ENCODE data around the gene DPPA3.
"Not testable (repeated sequence)": the region's sequence is repeated elsewhere in the genome, so short reads cannot be mapped to it uniquely, and the experiment has no call there.

The DPPA3 gene

DNA sequence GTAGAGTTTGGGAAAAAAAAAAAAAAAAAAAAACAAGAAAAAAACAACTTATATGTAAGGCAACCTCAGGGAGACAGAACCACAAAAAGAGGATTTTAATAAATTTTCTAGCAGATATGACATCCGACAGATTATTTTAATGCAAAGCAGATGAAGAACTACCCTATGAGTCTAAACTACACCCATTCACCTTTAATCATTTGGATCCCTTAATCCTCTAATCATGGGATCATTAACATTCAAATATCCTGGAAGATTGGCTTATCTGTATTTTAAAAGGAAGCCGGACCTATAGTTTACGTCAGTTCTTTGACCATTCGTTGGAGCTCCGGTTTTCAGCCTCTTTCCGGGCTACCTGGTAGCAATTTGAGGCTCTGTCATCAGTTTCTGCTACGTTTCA lies at the start of gene DPPA3:
TSS of gene DPPA3 (plus strand) at position 301 of the 400 bp plus-strand sequence. CDS start 138 bp downstream, outside the sequence.
- DNase-seq (ENCODE audit: low read depth in 1 of 2, low spot score in 1 of 2): no peak

DNA sequence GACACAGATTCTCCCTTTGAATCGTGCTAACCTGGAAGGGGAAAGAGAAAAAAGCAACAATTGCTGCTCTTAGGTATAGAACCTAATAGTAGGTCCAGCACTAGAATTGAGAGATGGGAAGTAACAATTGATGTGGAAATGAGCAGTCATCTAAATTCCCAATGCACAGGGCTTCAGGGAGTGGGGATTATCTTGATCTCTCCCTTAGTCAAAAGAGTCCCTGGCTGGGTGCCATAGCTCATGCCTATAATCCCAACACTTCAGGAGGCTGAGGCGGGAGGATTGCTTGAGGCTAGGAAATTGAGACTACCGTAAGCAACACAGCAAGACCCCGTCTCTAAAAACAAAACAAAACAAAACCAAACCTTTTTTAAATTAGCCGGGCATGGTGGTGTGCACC lies 49.5 kb upstream of the DPPA3 start:
- no peak for DNase-seq (ENCODE audit: low read depth in 1 of 2, low spot score in 1 of 2)

DNA sequence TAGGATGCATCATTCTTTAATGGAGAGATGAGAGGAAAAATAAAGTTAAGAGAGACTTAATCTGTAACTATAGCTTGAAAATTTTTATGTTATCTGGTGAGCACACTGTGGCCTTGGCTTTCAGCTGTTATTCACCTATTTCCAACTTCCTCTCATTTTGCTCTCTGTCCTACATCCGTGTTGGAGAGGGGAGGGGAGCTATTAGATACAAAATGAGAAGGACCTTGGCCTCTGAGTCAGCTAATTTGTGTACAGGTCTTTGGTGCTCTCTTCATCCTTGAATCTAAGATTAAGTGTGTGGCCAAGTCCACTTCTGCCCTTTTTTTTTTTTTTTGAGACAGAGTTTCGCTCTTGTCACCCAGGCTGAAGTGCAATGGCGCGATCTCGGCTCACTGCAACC lies 44.6 kb upstream of the DPPA3 start:
- no peak for DNase-seq (ENCODE audit: low read depth in 1 of 2, low spot score in 1 of 2)

DNA sequence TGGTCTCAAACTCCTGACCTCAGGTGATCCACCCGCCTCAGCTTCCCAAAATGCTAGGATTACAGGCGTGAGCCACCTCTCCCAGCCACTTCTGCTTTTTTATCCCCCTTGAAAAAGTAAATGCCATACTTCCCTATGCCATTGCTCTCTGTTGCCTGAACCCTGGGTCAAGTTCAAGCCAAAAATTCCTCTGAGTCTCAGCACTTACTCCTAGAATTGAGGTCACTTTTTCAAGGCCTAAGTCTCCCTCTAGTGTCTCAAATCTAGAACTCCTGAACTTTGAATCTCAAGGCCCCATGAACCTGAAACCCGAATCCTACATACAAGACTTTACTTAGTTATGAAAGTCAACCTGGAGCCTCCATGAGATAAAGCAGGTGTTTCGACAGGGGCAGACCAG lies 44.1 kb upstream of the DPPA3 start:
- DNase-seq (ENCODE audit: low read depth in 1 of 2, low spot score in 1 of 2): no peak

DNA sequence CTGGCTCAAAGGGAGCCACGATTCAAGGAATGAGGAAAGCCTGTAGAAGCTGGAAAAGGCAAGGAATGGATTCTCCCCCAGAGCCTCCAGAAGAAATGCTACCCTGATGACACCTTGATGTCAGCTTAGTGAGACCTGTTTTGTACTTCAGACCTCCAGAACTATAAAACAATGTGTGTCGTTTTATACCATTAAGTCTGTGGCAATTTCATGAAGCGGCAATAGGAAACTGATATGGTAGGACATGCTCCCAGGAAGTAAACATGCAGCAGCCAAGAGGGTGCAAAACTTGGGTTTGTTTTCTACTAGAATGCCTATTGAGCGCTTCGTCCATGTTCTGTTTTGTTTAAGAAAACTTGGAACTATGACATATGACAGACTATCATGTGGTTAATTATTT lies 43.1 kb upstream of the DPPA3 start:
- no peak for DNase-seq (ENCODE audit: low read depth in 1 of 2, low spot score in 1 of 2)

GRCh38 chr12:7675455-7675854 lies 35.8 kb upstream of the DPPA3 start:
- DNase-seq (ENCODE audit: low read depth in 1 of 2, low spot score in 1 of 2): not testable (repeated sequence)

DNA sequence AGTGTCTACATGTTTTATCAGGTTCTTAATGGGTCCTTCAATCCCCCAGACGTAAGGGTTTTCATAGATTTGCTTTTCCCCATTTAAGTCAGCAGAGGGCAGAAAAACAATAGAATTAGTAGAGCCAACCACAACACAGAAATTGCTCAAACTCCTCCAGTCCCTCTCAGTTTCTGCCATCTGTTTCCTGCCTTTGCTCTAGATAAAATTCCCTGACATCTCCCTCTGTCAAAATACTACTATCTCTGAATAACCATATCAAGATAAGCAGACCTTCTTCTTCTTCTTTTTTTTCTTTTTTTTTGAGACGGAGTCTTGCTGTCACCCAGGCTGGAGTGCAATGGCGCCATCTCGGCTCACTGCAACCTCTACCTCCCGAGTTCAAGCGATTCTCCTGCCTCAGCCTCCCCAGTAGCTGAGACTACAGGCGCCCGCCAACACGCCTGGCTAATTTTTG lies 33.8 kb upstream of the DPPA3 start:
- not testable (repeated sequence) for DNase-seq (ENCODE audit: low read depth in 1 of 2, low spot score in 1 of 2)

DNA sequence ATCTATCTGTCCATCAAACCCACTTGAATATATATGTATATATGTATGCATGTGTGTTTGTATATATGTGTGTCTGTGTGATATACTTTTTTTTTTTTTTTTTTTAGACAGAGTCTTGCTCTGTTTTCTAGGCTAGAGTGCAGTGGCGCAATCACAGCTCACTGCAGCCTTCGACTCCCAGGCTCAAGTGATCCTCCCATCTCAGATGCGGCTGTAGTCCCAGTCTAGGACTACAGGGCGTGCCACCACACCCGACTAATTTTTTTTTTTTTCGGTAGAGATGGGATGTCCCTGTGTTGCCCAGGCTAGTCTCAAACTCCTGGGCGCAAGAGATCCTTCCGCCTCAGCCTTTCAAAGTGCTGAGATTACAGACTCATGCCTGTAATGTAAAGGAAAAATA lies 32.5 kb upstream of the DPPA3 start:
- DNase-seq (ENCODE audit: low read depth in 1 of 2, low spot score in 1 of 2): no peak

DNA sequence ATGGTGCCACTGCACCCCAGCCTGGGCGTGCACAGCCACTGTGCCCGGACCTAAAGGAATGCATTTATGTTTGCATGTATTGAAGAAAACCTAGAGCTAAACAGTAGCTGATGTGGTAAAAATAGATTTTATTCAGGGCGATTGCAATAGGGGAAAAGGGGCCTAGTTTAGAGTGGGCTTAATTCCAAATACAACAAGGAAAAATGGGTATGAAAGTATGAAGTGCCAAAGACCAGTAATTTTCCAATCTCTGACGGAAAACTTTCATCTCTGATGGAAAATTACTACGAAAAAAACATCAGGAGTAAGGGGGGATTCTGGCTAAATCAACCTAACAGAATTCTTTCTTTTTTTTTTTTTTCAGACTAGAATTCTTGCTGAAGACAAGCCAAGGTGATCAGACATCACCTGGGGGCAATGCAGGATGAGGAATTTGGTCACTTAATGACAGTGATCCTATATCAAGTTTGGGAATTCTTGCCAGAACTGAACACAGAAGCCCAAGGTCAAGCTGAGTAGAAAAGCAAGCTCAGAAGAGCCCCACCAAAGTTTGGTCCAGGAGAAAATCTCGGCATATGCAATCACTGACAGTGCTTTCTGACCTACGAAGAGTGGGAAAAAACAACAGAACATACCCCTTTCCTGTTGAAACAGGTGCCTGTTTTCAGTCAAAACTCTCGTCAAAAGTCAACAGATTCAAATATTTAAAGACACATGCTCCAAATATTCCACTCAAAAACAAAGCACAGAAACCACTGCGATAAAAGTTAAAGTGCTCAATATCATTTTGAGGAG lies 31.8 kb upstream of the DPPA3 start:
- DNase-seq (ENCODE audit: low read depth in 1 of 2, low spot score in 1 of 2): no peak

DNA sequence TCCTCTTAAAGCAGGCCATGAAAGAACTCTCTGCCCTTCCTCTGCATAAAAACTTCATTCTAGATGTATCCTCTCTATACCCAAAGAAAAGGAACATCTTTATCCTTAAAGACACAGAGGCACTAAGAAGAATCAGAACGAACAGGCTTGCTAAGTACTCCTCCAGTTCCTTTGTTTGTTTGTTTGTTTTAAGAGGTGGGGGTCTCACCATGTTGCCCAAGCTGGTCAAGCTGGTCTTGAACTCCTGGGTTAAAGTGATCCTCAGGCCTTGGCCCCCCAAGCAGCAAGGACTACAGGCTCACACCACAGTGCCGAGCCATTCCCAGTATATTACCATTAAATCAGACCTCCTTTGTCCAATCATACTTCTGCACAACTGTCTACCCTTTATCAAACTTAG lies 29.7 kb upstream of the DPPA3 start:
- no peak for DNase-seq (ENCODE audit: low read depth in 1 of 2, low spot score in 1 of 2)

DNA sequence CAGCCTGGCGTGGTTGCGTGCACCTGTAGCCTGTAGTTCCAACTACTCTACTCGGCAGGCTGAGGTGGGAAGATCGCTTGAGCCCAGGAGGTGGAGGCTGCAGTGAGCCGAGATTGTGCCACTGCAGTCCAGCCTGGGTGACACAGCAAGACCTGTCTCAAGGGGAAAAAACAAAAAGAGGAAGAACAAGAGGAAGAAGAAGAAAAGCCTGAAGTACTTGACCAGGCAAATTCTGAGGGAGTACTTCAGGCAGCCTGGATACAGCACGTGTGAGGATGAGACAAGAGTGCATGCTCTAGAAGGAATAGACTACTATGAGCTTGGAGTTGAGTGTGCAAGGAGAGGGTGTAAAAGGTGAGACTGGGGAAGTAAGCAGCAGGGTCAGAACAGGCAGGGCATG lies 17.4 kb upstream of the DPPA3 start:
- no peak for DNase-seq (ENCODE audit: low read depth in 1 of 2, low spot score in 1 of 2)

DNA sequence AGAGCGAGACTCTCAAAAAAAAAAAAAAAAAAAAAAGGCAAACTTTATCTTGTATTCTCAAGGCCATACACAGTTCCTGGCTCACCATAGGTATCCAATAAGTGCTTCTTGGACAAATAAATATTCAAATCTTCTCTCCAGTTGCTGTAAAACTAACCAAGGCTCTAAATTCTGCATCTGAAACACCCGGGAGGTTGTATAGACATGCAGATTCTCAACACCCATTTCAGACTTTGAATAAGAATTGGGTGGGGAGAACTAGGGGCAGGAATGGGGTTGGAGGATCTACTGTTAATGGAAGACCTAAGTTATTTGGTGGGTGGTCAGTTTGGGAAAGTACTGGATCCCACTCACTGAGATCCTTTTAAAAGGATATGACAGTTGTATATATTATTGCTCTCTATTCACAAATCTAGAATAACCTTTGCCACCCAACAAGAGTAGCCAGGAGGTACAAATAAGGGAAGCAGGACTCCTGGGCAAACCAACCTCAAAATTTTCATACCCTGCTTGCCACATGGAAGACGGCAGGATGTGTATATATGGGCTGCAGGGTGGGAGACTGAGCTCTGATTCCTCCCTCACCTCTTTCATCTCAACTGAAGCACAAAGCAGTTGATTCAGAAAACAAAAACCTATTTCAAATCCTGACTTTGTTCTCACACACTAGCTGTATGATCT lies 16.5 kb upstream of the DPPA3 start:
- no peak for DNase-seq (ENCODE audit: low read depth in 1 of 2, low spot score in 1 of 2)

DNA sequence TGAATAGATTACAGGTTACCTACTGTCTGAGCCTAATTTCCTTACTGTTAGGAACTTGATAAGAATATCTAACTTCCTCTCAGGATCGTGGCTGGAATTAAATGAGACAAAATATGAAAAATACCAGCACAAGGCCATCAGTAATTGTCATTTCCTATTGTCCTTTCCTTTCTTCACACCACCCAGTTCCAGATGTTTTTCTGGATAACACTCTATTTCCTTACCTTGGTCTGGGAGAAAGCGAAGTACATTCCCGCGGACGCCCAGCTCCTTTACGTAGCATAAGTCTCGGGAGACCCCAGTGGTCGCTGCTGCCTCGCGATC lies 16.0 kb upstream of the DPPA3 start:
- no peak for DNase-seq (ENCODE audit: low read depth in 1 of 2, low spot score in 1 of 2)

DNA sequence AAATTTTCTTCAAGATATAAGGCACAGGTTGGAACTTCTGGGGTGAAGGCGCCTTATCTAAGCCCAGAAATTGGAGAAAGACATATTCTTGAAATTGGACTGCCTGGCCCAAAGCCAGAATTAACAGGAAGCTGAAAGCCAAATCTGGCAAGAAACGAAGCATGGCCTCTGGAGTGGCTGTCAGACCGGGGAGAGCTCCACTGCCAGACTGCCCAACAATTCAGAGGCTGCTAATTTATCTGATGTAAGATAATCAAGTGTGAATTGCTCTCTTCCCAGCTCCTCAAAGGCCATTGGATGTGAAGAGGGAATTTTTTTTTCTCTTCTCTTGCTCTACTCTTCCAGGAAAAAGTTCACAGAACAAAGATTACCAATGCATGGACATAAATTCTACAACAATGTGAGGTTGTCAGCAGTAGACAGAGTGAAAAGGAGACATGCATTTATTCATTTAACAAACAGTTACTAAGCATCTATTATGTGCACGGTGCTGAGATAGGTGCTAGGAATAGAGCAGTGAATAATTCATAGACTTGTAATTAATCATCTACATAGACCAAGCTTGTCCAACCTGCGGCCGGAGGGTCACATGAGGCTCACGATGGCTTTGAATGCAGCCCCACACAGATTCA lies 15.6 kb upstream of the DPPA3 start, which contains the start of gene GDF3:
TSS of gene GDF3 (minus strand) at position 210 of the 632 bp plus-strand sequence. CDS start at position 163, 47 bp downstream.
- DNase-seq (ENCODE audit: low read depth in 1 of 2, low spot score in 1 of 2): no peak

GRCh38 chr12:7705846-7706245 lies 5.4 kb upstream of the DPPA3 start:
- DNase-seq (ENCODE audit: low read depth in 1 of 2, low spot score in 1 of 2): no peak

DNA sequence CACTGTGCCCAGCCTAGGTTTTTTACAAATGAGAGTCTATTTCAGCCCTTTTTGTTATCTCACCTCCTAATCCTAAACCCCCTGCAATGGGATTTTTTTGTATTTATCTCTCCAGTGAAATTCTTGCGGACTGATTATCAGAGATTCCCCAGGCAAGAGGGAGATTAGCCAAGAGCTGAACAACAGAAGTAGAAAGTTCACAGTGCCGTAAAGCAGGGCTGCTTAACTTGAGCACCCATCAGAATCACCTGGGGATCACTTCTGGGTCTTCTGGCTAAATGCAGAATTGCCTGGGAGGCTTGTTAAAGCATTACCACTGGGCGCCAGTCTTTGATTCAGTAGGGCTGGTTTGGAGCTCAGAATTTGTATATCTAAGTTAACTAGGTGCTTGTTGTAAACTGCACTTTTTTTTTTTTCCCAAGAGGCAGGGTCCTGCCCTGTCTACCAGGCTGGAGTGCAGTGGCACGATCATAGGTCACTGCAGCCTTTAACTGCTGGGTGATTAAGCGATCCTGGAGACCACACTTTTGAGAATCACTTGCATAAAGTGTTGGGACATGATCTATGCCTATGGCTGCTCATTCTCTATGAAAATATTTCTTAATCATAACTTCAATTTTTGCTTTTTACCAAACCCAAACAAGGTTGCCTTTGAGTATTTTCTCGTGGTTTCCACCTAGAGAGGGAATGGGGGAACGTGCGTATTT lies 1.1 kb upstream of the DPPA3 start:
- DNase-seq (ENCODE audit: low read depth in 1 of 2, low spot score in 1 of 2): no peak

DNA sequence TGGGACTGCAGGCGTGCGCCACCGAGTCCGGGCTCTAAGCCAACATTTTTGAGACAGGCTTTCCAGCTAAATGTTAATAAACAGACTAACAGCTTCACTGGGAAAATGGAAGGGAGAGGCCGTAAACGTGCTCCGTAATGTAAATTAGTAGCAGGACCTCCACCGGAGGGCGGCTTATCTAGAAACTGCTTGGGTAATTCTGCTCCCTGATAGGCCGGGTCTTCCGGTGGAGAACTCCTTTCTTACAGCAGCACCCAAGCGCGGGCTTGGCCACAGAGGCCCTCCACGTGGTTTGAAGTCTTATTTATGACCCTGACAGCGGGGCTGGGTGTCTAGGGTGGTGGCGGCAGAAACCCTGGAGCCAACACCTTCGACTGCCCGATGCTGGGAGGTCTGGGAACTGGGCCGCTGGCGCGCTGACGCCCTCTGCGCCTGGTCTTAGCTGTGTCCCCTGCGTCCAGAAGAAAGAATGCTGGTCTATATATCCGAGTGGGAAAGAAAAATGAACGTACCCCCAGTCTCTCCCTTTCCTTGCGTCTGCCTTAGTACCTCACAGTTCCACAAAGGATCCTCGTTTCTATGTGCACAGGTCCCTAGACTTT lies 1.7 kb downstream of the DPPA3 start:
- no peak for DNase-seq (ENCODE audit: low read depth in 1 of 2, low spot score in 1 of 2)

DNA sequence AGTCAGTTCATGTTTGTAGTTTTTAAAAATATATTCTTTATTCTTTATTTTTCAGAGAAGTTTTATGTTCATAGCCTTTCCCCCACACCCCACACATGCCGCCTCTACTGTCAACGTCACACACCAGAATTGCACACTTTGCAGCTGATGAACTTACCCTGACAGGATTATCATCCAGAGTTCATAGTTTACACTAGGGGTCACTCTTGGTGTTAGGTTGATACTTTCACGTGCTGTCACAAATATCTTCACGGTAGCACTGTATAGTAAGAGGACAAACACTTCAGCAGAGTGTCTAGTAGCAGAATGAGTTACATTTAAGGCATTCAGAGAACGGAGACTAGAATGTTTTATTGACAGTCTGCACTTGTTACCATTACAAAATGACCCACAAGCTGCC lies 5.1 kb downstream of the DPPA3 start:
- DNase-seq (ENCODE audit: low read depth in 1 of 2, low spot score in 1 of 2): no peak

DNA sequence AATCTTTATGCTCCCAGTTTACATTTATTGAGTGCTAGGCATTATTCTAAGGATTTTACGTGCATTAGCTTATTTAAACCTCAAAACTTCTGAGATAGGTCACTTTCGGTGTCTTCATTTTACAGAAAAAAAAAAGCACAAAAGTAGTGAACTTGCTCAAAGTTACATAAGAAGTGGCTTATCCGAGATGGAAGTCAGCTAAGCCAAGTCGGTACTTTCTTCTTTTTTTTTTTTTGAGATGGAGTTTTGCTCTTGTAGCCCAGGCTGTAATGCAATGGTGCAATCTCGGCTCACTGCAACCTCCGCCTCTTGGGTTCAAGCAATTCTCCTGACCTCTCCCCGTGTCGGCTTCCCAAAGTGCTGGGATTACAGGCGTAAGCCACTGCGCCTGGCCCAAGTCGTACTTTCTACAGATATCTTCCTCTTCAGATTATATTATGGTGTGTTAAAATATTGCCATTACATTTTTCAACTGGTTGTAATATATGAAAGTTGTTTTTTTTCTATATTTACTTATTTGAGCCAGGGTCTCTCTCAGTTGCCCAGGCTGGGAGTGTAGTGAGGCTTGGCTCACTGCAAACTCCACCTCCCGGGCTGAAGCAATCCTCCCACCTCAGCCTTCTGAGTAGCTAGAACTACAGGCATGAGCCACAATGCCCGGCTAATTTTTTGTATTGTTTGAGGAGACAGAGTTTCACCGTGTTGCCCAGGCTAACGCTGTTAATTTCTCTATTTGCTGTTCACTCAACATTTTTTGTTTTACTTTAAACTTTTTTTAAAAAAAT lies 8.9 kb downstream of the DPPA3 start:
- no peak for DNase-seq (ENCODE audit: low read depth in 1 of 2, low spot score in 1 of 2)

DNA sequence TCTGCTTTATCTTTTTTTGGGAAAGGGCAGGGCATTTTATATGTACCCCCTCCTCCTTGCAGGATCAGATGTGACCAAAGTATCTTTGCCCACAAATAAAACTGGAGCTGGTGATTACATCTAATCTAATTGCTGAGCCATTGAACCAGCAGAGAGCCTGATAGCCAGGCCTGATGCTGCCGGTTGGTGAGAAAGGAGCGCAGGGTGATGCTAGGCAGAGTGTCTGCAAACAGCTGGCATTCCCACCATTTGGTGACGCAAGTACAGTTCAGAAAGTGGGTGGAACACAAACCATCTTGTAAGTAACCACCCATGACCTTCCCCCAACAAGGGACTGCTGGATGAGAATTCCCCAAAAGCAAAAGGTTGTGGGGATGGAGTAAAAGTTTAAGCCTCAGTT lies 12.7 kb downstream of the DPPA3 start:
- no peak for DNase-seq (ENCODE audit: low read depth in 1 of 2, low spot score in 1 of 2)
